Tongue (tissue), 2 donors: ENCODE results near the gene RAET1G. TPM values are rescaled to one million over a fixed set of nuclear protein-coding genes. Genes with fewer than 3 reads are reported as not detected.
A peak's percentile ranks its signal among the peaks of the same experiment; 100 is the strongest.
"Not testable (repeated sequence)": the region's sequence is repeated elsewhere in the genome, so short reads cannot be mapped to it uniquely, and the experiment has no call there.

Experiments used
- DNase-seq: peaks from one replicate; pipeline ENCODE4 v3.0.0-alpha.2; 2015
- total RNA-seq: library from RNA; depleted of rRNA; stranded (reverse); fragments of >200 nt; gene quantifications from one replicate; pipeline ENCODE4 v1.2.3, GENCODE V29; 2014

RAET1G gene, protein sequence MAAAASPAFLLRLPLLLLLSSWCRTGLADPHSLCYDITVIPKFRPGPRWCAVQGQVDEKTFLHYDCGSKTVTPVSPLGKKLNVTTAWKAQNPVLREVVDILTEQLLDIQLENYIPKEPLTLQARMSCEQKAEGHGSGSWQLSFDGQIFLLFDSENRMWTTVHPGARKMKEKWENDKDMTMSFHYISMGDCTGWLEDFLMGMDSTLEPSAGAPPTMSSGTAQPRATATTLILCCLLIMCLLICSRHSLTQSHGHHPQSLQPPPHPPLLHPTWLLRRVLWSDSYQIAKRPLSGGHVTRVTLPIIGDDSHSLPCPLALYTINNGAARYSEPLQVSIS
- 1.1 TPM for total RNA-seq

DNA sequence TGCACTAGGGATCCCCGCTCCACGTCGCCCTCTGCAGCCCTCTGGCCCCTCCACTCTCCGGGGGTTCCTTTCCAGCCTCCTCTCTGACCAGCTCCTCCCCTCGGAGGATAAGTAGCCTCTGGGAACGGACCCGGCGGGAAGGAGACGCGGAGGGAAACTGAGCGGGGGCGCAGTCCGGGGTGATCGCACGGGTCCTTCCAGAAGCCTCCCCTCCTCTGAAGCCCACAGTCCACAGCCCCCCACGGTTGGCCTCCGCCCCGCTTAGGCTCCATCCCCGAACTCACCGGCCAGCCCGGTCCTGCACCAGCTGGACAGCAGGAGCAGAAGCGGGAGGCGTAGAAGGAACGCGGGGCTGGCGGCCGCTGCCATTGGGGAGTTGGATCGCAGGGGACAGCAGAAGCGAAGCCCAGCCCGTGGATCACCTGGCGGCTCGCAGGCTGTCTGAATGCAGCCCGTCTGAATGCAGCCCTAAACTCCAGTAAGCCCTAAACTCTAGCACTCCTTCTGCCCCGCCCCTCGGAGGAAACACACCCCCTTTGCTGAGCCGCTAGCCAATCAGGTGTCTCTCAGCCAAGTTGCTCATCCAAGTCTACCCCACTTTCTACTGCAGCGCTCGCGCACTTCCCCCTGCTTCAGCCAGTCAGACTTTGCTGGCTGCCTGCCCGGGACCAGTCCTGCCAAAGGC, at the start of gene RAET1G:
RAET1G (minus strand) TSS at position 480 of the 685 bp plus-strand sequence; CDS start at position 369, 111 bp downstream.
- peak; percentile 95 for DNase-seq

DNA sequence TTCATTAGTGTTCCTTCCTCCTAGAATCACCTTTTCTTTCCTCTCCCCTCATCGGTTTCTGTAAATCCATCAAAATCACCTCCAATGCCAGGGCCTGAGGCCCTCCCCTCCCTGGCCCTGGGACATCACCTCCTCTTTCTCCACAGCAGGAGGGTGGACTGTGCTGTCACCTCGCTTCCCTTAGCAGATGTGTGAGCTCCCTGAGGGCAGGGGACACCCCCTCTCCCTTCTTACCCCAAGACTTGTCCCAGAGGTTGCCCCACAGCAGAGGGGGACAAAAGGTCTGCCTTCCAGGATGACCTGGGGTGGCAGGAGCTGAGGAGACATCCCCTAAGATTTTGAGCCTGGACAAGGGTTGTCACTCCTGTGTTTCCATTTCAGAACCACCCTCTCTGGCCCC, 46.7 kb upstream of the RAET1G start:
- no peak for DNase-seq

DNA sequence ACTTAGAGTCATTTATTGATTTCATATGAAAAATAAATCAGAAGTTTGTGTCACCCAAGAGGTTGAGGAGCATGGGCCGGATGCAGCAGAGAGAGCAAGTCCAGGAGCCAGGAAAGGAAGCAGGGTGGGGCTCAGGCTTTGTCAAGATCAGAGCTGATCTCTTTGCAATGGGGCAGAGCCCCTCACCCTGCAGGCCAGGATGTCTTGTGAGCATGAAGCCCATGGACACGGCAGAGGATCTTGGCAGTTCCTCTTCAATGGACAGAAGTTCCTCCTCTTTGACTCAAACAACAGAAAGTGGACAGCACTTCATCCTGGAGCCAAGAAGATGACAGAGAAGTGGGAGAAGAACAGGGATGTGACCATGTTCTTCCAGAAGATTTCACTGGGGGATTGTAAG, 46.0 kb upstream of the RAET1G start:
- not testable (repeated sequence) for DNase-seq

DNA sequence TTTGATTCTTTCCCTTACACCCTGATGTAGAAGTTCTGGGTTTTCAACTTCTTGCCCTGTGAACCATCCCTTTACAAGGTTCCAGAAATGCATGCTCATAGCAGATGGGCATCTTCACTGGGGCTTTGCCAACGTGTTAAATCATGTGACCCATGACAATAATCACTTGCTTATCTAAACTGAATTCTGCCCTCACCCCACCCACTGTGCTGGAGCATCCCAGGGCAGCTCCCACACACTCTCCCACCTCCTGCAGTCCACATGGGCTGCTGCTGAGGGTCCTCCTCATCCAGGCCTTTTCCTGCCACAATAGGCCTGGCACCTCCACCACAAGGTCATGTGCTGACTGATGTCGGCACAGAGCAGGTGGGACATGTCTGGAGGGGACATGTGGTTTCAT, 45.1 kb upstream of the RAET1G start:
- not testable (repeated sequence) for DNase-seq

DNA sequence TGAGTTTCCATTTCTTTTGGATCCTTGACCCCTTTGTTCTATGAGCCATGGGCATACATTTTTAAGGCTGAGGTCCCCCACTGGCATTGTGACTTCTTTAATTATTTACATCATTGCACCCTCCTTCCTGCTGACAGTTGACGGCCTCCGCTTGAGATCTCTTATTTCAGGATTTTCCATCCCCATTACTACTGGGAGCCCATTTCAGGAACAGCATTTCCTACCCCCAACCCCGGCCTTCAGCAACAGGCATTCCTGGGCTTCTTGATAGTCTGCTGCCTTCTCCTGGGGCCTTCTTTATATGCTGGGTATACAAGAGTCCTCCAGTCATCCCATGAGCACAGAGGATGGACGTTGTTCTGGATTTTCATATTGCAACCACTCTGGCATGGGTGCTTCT, 44.7 kb upstream of the RAET1G start:
- no peak for DNase-seq

DNA sequence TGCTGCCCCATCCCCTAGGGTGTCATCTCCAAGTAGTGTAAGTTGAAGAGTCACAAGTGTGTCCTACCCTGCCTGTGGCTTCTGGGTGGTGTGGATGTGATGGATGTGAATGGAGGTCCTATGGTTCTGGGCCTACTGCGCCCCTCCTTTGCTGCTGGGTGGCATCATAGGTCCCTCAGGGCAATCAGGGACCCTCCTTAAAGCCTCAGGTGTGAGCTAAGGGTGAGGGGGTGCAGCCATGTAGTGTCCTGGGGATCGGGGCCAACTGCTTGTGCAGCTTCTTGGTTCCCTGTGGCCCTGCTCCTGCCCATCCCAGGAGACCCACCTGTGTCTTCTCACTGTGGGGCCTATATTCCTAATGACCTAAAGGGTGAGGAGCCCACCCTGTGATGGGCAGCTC, 43.4 kb upstream of the RAET1G start:
- not testable (repeated sequence) for DNase-seq

DNA sequence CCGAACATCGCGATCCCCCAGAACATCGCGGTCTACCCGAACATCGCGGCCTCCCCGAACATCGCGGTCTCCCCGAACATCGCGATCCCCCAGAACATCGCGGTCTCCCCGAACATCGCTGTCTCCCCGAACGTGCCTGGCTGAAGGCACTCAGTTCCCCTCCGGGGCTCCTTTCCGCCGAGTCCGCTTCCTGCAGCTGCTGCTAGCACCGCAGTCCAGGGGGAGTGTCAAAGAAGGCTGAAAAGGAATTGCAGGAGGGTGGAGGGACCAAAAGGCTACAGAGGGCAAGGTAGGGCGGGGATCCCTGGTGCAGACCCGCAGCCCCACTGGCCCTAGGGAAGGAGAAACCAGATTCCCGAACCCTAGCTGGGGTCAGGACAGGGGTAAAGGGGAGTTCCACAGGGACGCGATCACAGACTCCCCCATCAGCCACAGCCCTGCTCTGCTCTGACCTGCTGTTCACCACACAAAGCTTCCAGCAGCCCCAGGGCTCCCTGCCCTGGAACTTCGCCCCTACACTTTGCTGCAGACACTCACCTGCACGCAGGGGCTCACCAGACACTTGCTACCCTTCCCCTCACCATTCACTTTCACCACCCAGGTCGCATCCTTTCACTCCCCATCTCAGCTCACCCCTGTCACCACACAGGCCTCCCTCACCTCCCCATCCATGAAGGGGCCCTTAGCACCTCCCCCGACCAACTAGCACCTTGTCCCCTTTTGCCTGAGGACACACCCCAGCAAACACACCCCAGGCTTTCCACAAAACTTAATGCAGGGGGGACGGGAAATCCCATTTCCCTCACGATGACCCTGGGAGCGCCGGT, 42.5 kb upstream of the RAET1G start:
- peak; percentile 57 for DNase-seq

DNA sequence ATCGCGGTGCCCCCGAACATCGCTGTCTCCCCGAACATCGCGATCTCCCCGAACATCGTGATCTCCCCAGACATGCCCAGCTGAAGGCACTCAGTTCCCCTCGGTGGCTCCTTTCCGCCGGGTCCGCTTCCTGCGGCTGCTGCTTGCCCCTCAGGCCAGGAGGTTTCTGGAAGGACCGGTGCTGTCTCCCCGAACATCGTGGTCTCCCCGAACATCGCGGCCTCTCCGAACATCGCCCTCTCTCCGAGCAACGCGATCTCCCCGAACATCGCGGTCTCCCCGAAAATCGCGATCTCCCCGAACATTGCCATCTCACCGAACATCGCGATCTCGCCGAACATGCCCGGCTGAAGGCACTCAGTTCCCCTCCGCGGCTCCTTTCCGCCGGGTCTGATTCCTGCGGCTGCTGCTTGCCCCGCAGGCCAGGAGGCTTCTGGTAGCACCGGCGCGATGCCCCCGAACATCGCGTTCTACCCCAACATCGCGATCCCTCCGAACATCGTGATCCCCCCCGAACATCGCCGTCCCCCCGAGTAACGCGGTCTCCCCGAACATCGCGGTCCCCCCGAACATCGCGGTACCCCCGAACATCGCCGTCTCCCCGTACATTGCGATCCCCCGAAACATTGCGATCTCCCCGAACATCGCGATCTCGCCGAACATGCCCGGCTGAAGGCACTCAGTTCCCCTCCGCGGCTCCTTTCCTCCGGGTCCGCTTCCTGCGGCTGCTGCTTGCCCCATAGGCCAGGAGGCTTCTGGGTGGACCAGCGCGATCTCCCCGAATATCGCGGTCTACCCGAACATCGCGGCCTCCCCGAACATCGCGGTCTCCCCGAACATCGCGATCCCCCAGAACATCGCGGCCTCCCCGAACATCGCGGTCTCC, 41.6 kb upstream of the RAET1G start:
- DNase-seq = peak; percentile 33

DNA sequence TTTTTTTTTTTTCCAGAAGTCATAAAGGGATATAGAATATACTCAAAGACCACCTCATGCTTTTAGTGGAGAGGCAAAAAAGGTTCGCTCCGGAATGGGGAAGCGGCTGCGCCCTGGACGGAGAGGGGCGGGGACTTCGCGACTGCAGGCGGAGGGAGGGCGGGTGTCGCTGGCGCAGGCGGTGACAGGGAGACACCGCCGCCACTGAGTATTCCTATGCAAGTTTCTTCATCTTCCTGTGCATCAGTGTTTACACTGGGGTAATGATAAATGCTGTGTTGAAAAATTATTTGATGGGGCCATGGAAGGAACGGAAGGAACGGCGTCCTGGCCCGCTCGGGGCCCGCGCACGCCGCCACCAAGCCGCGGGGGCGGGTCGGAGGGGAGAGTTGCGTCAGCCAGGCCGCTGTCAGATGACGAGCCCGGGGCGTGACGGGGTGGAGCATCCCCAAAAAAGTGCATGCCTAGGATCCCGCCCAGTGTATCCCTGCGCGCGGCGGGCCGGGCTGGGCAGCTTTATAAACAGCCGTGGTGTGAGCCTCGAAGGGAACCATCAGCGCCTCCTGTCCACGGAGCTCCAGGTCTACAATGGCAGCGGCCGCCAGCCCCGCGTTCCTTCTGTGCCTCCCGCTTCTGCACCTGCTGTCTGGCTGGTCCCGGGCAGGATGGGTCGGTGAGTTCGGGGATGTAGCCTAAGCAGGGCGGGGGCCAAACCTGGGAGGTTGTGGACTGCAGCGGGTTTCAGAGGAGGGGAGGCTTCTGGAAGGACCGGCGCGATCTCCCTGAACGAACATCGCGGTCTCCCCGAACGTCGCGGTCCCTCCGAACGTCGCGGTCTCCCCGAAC, 40.8 kb upstream of the RAET1G start, which contains the start of gene ULBP1:
ULBP1 (plus strand) TSS at position 482 of the 846 bp plus-strand sequence; CDS start at position 589, 107 bp downstream.
- peak; percentile 91 for DNase-seq

DNA sequence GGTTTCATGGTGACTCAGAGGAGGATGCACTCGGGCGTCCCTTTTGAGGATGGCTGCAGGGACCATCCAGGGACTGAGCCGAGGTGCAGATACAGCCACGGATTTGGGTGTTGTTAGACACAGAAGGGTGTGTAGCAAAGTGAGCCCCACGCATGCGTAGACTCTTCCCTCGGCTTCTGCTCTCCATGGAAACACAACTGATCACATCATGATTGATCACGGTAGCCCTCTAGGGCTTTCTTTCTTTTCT, 40.2 kb upstream of the RAET1G start:
- no peak for DNase-seq

DNA sequence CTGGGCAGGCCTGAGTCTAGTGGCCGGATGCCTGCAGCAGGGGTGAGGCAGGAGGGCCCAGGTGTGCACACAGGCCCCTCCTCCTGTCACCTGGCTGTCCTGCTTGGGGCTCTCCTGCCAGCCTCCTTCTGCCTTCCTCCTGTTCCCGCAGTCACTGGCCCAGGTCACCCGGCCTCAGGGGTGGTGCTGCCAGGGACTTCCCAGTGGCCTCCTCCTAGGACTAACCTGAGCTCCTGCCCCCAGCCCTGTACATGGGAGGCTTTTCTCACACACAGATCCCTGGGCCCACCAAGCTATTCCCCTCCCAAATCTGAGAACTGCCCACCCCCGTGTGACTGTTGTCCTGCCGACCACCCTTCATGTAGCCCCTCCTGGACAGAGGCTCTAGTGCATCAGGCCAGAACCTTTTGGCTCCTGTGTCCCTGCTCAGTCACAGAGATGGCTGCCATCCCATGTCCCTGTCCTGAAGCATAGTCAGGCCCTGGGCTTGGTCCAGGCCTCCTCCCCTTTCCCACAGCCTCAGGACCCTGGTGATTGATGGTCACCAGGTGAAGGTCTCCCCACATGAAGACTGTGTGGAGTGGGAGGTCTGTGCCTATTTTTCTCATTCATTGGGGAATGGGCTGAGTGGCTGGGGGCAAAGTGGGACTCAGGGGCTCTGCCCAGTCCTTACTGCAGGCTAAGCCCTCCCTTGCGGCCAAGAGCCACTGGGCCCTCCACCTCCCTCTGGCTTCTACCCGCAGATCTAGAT, 39.7 kb upstream of the RAET1G start:
- no peak for DNase-seq

DNA sequence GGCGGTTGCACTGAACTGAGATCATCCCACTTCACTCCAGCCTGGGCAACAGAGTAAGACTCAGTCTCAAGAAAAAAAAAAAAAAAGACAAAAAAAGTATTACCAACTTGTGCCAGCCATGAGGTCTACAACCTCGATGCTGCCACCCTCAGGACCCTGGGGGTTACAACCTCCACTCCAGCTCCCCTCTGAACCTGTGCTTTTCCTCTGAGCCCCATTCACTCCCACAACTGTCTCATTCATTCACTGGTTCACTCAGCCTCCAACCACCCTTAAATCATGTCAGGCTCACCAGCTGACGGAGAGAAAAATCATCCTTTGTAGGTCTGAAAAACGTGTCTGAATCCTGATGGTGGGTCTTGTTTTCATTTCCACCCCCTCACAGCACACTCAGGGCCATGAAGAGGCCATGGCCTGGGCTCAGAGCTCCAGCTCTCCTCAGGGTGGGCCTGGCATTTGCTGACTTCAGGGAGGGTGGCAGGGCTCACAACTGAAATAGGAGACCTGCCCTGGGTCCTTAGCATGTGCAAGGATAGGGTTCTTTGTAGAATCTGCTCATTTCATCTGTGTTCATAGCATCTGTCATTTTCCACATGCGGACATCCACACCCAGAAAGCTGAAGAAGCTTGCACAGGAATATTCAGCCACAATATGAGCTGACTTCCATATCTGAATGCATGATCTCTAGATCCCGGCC, 39.0 kb upstream of the RAET1G start:
- peak; percentile 11 for DNase-seq

DNA sequence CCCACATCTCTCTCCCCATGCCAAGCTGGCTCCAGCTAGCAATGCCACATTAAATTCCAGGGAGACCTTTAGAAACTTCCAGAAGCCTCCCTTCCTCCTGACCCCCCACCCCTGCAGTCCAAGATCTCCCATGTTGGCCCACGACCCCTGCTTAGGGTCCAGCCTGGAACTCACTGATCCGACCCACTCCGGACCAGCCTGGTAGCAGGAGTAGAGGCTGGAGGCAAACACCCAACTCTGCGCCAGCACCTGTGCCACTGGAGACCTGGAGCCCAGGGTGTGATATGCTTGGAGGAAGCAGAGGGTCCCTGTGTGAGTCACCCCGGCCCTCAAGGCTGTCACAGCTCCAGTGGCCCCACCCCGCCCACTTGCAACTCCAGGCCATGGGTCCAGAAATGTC, 37.6 kb upstream of the RAET1G start:
- no peak for DNase-seq

DNA sequence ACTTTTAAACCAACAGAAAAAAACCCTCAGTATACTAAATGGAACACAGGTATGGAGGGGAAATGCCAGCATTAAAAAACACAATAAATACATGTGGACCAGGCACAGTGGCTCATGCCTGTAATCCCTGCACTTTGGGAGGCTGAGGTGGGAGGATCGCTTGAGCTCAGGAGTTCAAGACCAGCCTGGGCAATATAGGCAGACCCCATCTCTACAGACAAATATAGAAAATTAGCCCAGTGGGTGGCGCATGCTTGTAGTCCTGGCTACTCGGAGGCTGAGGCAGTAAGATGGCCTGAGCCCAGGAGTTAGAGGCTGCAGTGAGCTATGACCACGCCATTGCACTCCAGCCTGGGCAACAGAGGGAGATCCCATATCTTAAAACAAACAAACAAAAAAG, 36.9 kb upstream of the RAET1G start:
- DNase-seq = not testable (repeated sequence)

DNA sequence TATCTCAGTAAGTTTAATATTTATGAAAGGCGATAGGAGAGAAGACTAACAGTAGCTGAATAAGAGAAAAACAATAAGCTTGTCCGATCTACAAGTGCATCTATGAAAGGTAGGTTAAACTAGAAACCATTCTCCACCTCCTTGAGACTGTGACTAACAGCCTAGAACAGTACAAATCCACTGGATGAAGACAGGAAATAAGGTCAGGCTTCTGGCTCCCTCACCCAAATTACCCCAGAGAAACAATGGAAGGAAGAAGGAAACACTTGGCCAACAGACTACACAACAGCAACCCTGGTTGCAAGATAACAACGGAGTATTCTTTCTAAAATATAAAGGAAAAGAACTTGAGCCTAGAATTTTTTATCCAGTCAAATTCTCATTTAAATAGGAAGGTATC, 35.2 kb upstream of the RAET1G start:
- not testable (repeated sequence) for DNase-seq

DNA sequence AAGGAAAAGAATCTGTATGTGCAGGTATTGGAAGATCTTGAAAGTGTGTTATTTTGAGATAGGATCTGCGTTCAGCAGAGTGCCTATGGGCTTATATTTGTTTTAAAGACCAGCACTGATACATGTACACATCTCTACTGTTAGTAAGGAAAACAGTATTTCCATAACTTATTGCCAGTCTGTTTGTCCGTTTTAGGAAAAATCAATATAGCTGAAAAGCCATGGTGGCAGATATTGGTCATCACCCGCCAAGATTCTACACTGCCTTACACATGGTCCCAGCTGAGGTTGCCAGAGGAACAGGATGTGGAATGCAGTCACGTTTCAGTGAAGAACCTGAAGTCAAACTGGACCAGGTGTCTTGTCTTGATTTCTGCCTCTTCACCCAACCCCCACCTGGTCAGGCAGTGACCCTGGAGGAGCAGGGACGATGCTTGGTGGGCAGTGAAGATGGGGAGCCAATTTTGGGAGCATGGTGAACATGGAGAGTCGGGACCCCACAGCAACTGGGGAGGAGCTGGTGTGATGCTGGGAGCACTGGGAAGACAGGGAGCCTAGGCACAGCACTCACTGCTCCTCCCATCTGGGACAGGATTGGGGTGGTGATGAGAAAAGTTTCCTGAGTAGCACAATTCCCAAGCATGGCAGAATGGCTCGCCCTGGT, 32.9 kb upstream of the RAET1G start:
- not testable (repeated sequence) for DNase-seq

DNA sequence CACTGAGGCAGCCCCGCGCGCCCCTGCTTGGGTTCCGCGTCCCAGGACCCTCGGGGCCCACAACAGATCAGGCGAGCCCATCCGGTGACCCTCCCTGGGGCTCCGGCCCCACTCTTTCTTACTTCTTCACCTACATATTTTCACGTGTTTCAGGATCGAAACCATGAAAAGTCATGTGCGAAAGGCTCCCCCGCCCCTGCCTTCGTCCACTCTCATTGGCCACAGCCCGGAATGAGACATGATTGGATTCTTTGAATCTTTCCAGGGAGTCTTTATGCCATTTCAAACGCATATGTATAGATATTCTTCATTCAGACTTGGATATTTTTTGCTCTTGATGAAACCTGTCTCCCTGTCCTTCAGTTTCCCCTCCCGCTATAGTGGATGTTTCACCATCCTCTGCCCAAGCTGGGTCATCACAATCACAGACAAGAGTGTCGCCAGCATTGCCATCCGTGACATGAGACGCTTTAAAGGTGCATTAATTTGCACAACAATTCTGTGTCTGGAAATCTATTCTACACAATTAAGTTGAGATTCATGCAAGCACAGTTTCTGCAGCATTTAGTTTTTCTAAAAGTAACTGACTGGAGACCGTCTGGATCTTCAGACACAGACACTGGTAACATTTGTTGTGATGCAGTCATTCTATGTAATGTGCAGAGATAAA, 32.2 kb upstream of the RAET1G start:
- not testable (repeated sequence) for DNase-seq

DNA sequence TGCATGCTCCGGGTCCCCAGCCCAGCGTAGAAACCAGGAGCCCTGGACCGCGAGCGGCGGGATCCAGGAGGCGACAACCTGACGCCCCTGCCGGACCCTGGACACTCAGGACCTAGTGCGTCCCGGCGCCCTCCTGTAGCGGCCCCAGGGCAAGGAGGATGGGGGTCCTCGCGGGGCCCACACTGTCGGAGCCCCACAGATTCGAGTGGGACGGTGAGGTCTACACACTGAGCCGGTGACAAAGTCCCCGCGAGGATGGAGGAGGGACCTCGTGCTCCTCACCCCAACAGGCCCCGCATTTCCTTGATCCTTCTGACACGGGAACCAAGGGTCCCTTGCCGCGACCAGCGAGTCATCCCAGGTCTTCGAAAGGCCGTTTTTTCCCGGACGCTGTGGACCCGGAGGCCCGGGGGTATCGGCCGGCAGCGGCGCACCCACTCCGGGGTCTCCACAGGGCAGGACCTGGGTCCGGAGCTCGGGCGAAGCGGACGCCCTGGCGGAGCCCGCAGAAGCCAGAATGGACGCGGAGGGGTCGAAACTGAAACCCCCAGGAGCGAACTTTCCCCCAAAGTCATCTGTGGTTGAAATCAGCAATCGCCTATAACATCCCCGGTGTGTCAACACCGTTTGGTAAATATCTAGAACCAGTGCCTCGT, 31.5 kb upstream of the RAET1G start:
- not testable (repeated sequence) for DNase-seq
